OCI-LY3 (cell line): ENCODE results near the gene SIK3.

Experiments used
- CTCF ChIP-seq: fragments of 200-600, 300-600 bp; sonication (generic); IDR thresholded peaks from 2 replicates; pipeline ENCODE4 v1.5.1; 2014; ENCODE audit warnings: antibody characterized with exemption, low read length, low read depth
- EZH2phosphoT487 ChIP-seq: fragments of 200-600 bp; shearing (Covaris generic); IDR thresholded peaks from 2 replicates; pipeline ENCODE4 v1.6.1; 2018; ENCODE audit warnings: antibody characterized with exemption, mixed run types, low read depth

GRCh38 chr11:116986521-116987105, 111.6 kb downstream of the SIK3 start:
- no peak for TF ChIP-seq EZH2phosphoT487
- no peak for TF ChIP-seq CTCF
